GM19023 (cell line): ENCODE measurements around the gene MACC1.
A peak's percentile ranks its signal among the peaks of the same experiment; 100 is the strongest.
"Not testable (repeated sequence)": the region's sequence is repeated elsewhere in the genome, so short reads cannot be mapped to it uniquely, and the experiment has no call there.

Experiments
- ATAC-seq: cut with Tn5 transposase; IDR thresholded peaks from one replicate; pipeline ENCODE4 v1.9.1; 2021; ENCODE audit warnings: mild to moderate bottlenecking, moderate library complexity; ENCODE audit not compliant: unreplicated experiment

The MACC1 gene

GRCh38 chr7:20208651-20209307 lies 8.4 kb downstream of the MACC1 start:
- no peak for ATAC-seq

DNA sequence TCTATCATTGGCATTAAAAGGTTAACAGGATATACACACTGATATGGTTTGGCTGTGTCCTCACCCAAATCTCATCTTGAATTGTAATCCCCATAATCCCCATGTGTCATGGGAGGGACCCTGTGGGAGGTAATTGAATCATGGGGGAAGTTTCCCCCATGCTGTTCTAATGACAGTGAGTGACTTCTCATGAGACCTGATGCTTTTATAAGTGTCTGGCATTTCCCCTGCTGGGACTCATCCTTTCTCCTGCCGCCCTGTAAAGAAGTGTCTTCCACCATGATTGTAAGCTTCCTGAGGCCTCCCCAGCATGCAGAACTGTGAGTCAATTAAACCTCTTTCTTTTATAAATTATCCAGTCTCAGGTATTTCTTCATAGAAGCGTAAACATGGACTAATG lies 9.4 kb downstream of the MACC1 start:
- not testable (repeated sequence) for ATAC-seq

- ATAC-seq = no peak
Measured at GRCh38 chr7:20206104-20206896, 10.9 kb downstream of the MACC1 start.

- no peak for ATAC-seq
Measured at GRCh38 chr7:20203316-20203715, 13.9 kb downstream of the MACC1 start.

- ATAC-seq = peak; percentile 47
Measured at GRCh38 chr7:20201380-20201779, 15.8 kb downstream of the MACC1 start.

DNA sequence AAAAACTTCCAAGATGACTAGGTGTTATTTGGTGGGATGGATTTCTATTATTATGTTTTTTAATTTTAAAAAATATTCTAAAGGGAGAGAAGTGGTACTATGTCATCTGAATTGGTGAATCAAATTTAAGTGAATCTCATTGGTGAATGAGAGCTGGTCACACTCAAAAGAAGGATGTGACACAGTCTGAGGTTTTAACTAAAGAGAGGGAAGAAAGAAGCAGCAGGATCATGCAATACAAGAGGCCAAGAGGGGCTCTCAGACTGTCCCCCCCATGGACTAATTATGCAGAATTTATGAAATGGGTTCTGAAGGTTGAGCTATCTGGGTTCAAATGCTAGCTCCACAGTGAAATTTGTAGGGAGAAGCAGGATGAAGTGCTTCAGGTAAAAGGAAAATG lies 16.2 kb downstream of the MACC1 start:
- no peak for ATAC-seq

GRCh38 chr7:20200361-20200760 lies 16.8 kb downstream of the MACC1 start:
- ATAC-seq = no peak

DNA sequence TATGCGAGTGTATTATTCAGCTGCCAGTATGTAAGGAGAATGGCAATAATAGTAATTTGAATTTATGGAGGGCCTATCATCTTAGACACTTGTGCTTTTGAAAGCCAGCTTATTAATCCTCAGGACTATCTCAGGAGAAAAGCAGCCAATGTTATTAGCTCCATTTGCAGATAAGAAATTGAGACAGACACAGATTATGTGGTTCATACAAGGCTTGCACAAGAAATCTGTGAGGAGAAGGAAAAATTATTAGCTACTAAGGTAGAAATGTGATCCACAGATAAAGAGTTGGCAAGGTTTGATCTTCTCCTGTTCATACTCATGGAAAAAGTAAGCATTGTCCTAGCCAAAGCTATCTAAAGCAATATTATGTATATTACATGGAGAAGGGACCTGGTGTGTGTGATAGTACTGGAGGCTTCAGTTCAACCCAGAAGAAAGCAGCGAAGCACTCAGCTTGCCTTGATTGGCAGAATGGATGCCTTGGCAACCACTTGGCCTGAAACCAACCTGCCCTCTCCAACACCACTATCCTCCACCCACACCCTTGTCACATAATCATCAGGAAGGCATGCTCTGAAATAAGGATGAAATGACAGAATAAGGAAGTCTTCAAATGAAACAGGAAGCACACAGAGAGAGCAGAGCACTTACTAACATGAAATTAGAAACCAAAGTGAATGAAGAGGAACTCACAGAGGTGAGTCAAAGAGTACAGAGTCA lies 18.0 kb downstream of the MACC1 start:
- ATAC-seq = peak; percentile 82

GRCh38 chr7:20198260-20198659 lies 18.9 kb downstream of the MACC1 start:
- no peak for ATAC-seq

DNA sequence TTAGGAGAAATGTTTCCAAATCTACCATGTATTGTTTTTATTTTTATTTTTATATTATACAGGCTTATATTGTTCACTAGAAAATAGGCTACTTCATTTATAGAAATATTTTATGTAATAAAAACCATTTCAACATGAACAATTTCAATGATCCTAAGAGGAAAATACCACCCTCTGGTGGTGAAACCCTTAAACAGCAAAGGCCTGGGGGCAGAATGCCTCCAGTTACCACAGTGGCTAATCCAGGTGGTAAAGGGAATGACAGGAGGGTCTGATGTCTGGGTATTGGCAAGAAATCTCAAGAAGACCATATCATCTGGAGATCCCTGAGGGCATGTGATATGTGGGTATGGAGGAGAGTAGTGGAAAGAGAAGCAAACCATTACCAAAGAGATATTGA lies 19.3 kb downstream of the MACC1 start:
- ATAC-seq = no peak

GRCh38 chr7:20197125-20197748 lies 19.9 kb downstream of the MACC1 start:
- no peak for ATAC-seq

DNA sequence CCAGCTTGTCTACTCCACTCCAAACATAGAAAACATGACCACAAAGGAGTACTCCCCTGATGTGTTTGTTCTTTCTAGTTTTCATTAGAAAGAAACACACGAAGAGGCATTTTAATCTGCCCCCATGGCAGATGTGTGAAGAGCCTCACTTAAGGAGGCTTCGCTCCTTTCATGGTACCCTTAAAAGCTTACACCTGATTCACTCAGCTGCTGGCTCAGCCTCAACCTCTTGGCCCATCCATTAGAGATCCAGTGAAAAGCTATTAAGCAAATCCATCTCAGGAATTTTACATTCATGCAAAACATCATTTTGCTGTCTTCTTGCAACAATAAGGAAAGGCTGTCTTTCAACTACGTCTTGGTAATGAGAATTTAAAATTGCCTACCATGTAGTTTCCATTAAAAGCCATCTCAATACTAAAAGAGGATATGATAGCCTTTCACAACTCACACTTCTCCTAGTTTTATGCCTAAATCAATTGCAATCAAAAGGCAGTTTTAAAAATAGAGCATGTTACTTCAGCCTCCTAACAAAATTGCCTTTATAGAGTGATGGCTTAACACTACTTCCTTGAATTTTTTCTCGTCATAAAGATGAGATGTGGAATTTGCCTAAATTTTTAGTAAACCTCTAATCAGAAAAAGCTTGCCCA lies 22.7 kb downstream of the MACC1 start:
- no peak for ATAC-seq

GRCh38 chr7:20193873-20194272 lies 23.3 kb downstream of the MACC1 start:
- ATAC-seq = no peak

DNA sequence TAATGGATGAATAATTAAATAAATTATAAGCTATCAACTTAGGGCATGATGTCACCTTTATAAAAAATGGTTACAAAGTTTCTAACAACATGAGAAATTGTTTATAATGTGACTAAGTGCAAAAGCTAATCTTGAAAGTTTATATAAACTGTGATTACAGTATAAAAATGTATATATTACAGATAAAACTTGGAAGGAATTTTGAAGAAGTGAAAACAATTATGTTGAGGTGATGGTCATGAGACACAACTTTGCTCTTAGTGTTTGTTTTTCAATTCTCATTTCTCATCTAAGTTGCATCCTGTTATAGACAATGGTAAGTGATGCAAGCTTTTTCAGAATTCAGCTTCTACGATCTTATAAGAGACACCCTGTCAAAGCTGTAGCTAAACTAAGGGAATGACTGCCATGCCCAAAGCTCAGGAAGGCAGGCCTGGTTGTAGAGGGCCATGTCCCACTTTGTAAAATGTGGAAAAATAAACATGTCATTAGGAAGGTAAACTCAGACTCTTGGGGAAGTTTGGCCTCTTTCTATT lies 23.9 kb downstream of the MACC1 start:
- no peak for ATAC-seq

DNA sequence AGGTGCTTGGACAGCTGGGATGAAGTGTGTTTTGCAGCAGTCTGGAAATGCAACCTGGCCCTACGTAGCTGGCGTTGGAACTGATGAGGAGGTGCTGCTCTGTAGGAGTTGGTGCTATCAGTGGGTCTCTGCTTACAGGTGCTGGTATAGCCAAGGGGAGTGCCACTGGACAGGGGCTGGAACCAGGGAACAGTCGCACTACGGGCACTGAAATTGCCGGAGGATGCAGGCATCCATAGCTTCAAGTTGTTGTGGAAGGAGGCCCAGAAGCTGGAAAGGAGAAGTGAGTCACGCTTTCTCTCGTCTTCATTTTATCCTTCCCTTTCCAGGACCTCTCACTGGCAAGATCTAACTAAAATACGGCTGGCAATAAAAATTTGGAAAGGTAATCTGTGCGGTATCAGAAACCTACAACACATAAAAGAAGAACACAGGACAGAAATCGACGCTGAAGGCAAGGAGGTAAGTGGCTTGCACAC lies 25.8 kb downstream of the MACC1 start:
- ATAC-seq = no peak

DNA sequence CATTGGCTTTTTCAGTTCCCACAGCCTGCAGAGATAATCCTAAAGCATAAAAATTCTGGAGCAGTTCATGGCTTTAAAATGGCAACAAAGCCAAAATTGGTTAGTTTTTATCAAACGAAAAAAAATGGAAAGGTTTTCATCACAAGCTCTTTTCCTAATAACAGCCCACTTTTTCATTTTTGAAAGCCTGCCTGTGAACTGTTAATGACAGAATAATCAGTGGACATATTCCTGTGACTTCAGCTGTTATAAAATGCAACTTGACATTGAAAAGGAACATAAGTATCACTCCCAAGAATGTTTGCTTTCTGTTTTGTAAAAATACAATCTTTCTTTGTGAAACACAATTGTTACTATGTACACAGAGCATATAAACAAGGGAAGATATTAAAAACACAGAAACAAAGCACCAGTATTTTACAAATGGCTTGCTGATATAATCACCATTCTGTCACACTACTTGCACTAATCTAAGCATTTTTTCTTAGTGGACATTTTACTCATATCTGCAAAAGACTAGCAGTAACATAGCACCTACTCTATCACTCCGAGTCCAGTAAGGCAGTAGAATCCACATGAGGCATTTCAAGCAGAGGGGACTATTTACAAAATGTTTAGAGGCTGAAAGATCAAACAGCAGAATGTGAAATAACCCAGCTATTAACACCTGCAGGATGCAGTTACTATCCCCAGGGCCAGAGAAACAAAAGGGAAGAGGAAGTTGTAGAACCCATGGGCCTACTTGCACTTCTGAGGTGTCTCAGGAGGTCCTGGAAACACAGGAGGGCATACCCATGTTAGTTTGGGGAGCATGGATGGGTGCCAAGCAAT lies 26.4 kb downstream of the MACC1 start:
- ATAC-seq = no peak

- ATAC-seq = no peak
Measured at GRCh38 chr7:20189852-20190251, 27.3 kb downstream of the MACC1 start.

DNA sequence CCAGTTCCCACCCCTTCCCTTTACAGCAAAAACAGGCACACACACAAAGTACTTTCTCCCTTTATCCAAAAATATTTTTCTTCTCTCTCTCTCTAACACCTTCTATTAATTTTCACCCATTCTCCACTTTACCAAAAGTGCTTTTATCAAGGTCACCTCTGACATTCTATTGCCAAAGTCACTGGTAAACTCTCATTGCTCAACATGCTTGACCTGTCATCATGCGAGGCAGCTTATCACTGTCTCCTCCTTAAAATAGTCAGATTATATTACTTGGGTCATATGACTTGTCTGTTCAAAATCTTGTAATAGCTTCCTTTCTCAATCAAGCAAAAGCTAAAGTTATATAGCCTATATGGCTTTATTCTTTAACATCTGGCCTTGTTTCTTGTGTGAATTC lies 28.6 kb downstream of the MACC1 start:
- ATAC-seq = no peak

DNA sequence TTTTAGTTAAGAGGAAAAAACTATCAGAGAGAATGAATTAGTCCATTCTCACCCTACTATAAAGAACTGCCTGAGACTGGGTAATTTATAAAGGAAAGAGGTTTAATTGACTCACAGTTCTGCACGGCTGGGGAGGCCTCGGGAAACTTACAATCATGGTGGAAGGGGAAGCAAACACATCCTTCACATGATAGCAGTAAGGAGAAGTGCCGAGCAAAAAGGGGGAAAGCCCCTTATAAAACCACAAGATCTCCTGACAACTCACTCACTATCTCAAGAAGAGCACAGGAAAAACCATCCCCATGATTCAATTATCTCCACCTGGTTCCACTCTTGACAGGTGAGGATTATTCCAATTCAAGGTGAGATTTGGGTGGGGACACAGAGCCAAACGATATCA lies 29.3 kb downstream of the MACC1 start:
- ATAC-seq = not testable (repeated sequence)

DNA sequence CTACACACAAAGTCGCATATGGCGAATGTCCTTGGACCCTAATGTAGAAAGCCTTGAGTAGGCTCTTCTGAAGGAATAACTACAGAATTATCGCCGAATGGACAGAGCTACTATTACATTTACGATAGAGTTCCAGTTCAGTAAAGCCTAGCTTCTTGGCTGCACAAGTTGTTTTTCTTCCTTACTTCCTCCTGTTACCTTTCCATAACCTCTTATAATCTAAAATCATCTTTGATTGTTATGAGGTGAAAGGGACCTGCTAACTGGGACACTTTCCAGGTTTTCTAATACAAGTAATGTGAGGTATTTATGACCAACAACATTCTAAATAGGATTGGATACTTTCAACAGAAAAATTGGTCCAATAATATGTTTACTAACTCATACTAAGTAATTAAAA lies 31.2 kb downstream of the MACC1 start:
- ATAC-seq = no peak
